GM12878 (cell line): ENCODE measurements around the gene URI1. TPM values are rescaled to one million over a fixed set of nuclear protein-coding genes. Genes with fewer than 3 reads are reported as not detected.

ENCODE experiments used
- ATF3 ChIP-seq: IDR thresholded peaks from 2 replicates; pipeline ENCODE4 v1.6.1; 2011; ENCODE audit warnings: low read depth, mild to moderate bottlenecking, low read length, moderate library complexity, borderline replicate concordance; ENCODE audit errors: extremely low read depth
- BCL11A ChIP-seq: IDR thresholded peaks from 2 replicates; pipeline ENCODE4 v1.6.1; 2011; ENCODE audit warnings: low read depth, low read length
- BCL3 ChIP-seq: IDR thresholded peaks from 2 replicates; pipeline ENCODE4 v1.6.1; 2011; ENCODE audit warnings: borderline replicate concordance, low read depth, mild to moderate bottlenecking, moderate library complexity, low read length; ENCODE audit not compliant: insufficient read depth, poor library complexity, severe bottlenecking
- BHLHE40 ChIP-seq, 2 experiments: fragments of 450-650 bp in 1 of 2; IDR thresholded peaks; 2 replicates each; pipeline ENCODE4 v1.6.1; 2011 to 2017; ENCODE audit warnings: low read depth in 2 of 2, borderline replicate concordance in 1 of 2, improper control_type of control experiment in 1 of 2, low read length in 1 of 2, mild to moderate bottlenecking in 1 of 2
- CEBPB ChIP-seq, 2 experiments: fragments of 150-350 bp in 1 of 2; IDR thresholded peaks; 2 replicates each; pipeline ENCODE4 v1.6.1; 2012 to 2014; ENCODE audit warnings: low read depth in 2 of 2, low read length in 2 of 2, borderline replicate concordance in 1 of 2, inconsistent platforms in 1 of 2
- FOXM1 ChIP-seq: IDR thresholded peaks from 2 replicates; pipeline ENCODE4 v1.6.1; 2012; ENCODE audit warnings: low read depth, mild to moderate bottlenecking, inconsistent platforms, low read length, moderate library complexity
- IRF4 ChIP-seq: IDR thresholded peaks from 2 replicates; pipeline ENCODE4 v1.6.1; 2011; ENCODE audit warnings: low read depth, low read length
- JUND ChIP-seq: IDR thresholded peaks from 2 replicates; pipeline ENCODE4 v1.6.1; 2012; ENCODE audit warnings: low read depth, mild to moderate bottlenecking, low read length, improper control_type of control experiment, moderate library complexity
- KLF5 ChIP-seq: fragments of 450-650 bp; IDR thresholded peaks from 2 replicates; pipeline ENCODE4 v1.6.1; 2014; ENCODE audit warnings: mild to moderate bottlenecking; ENCODE audit not compliant: partially characterized antibody
- MYB ChIP-seq: fragments of 150-350 bp; IDR thresholded peaks from 2 replicates; pipeline ENCODE4 v1.6.1; 2014; ENCODE audit warnings: mild to moderate bottlenecking, low read depth, low read length, borderline replicate concordance
- NFIC ChIP-seq: IDR thresholded peaks from 2 replicates; pipeline ENCODE4 v1.6.1; 2012; ENCODE audit warnings: low read depth, mild to moderate bottlenecking, inconsistent platforms, low read length, moderate library complexity
- NR2F1 ChIP-seq: fragments of 450-650 bp; conservative IDR thresholded peaks from 2 replicates; pipeline ENCODE4 v1.6.1; 2017; ENCODE audit warnings: mild to moderate bottlenecking
- NRF1 ChIP-seq: conservative IDR thresholded peaks from 2 replicates; pipeline ENCODE4 v1.6.1; 2011; ENCODE audit warnings: mild to moderate bottlenecking, low read depth, low read length, improper control_type of control experiment
- RB1 ChIP-seq: fragments of 450-650 bp; formaldehyde crosslinking; IDR thresholded peaks from 2 replicates; pipeline ENCODE4 v1.6.1; 2017; ENCODE audit warnings: mild to moderate bottlenecking, borderline replicate concordance
- RBBP5 ChIP-seq: fragments of 200-600 bp; sonication (generic); conservative IDR thresholded peaks from 2 replicates; pipeline ENCODE4 v1.6.1; 2016
- SKIL ChIP-seq: fragments of 450-650 bp; IDR thresholded peaks from 2 replicates; pipeline ENCODE4 v1.6.1; 2017; ENCODE audit warnings: mild to moderate bottlenecking, low read depth, inconsistent platforms; ENCODE audit not compliant: poor library complexity, severe bottlenecking
- USF1 ChIP-seq: IDR thresholded peaks from 2 replicates; pipeline ENCODE4 v1.6.1; 2011; ENCODE audit warnings: borderline replicate concordance, low read depth, mild to moderate bottlenecking, moderate library complexity, mixed read lengths, low read length; ENCODE audit not compliant: insufficient read depth; ENCODE audit errors: extremely low read length
- WRNIP1 ChIP-seq: IDR thresholded peaks from 2 replicates; pipeline ENCODE4 v1.6.1; 2011; ENCODE audit warnings: low read depth, low read length, improper control_type of control experiment, borderline replicate concordance
- polyA plus RNA-seq, 11 experiments: library from polyadenylated mRNA; depleted of rRNA in 4 of 11; unstranded in 6 of 11; stranded (reverse) in 5 of 11; fragments of >200 nt; fragmentation: Nextera tagmentation in 4 of 11; fragmentation: Illumina TruSeq in 1 of 11; extraction: Ambion mirVana in 4 of 11; extraction: Trizol in 1 of 11; gene quantifications; 1 replicate in 1 of 11; 2 replicates in 10 of 11; pipeline versions ENCODE4 v1.2.1 to v1.2.3, GENCODE V29; 2011 to 2016; ENCODE audit warnings: inconsistent platforms in 2 of 11, missing spikeins in 2 of 11, low read depth in 1 of 11
- total RNA-seq, 4 experiments: library from RNA; depleted of rRNA in 3 of 4; stranded (reverse); fragments of >200 nt in 3 of 4; fragmentation: Illumina TruSeq in 1 of 4; extraction: Trizol in 1 of 4; gene quantifications; 2 replicates each; pipeline versions ENCODE4 v1.2.1 to v1.2.3, GENCODE V29; 2013 to 2021
- TF ChIP-seq, protein P1 (sequence below): fragments of 450-650 bp; conservative IDR thresholded peaks from 2 replicates; pipeline ENCODE4 v1.6.1; 2017; ENCODE audit warnings: mild to moderate bottlenecking, moderate library complexity
- TF ChIP-seq, protein P2 (sequence below): fragments of 450-650 bp; IDR thresholded peaks from 2 replicates; pipeline ENCODE4 v1.6.1; 2017; ENCODE audit warnings: low read depth, mild to moderate bottlenecking, moderate library complexity

The URI1 gene
- total and polyA plus RNA-seq, 10 of the 15 experiments (the other 5 are each of a cell fraction or from before 2014, with no cell fraction given), result 15.2 to 94.2 (median 47.9) TPM

- TF ChIP-seq, protein P1, sequence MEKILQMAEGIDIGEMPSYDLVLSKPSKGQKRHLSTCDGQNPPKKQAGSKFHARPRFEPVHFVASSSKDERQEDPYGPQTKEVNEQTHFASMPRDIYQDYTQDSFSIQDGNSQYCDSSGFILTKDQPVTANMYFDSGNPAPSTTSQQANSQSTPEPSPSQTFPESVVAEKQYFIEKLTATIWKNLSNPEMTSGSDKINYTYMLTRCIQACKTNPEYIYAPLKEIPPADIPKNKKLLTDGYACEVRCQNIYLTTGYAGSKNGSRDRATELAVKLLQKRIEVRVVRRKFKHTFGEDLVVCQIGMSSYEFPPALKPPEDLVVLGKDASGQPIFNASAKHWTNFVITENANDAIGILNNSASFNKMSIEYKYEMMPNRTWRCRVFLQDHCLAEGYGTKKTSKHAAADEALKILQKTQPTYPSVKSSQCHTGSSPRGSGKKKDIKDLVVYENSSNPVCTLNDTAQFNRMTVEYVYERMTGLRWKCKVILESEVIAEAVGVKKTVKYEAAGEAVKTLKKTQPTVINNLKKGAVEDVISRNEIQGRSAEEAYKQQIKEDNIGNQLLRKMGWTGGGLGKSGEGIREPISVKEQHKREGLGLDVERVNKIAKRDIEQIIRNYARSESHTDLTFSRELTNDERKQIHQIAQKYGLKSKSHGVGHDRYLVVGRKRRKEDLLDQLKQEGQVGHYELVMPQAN, result no peak
- TF ChIP-seq RBBP5 (no peak), BCL3 (peak; percentile 38), BHLHE40 (IDR thresholded peaks at IDR 0.05; ENCODE audit: borderline replicate concordance in 1 of 2, low read depth in 2 of 2, low read length in 1 of 2) (peak; percentile 16 to 45; a peak in 1 of 4 replicates), NR2F1 (peak; percentile 70), MYB (no peak), BCL11A (peak; percentile 68), RB1 (no peak), IRF4 (peak; percentile 84), NFIC (peak; percentile 96), CEBPB (IDR thresholded peaks at IDR 0.05; ENCODE audit: borderline replicate concordance in 1 of 2, low read depth in 2 of 2, low read length in 2 of 2) (peak in 1 of 2 experiments; percentile 81; a peak in 2 of 4 replicates), FOXM1 (peak; percentile 90; the same call in 1 of the 2 replicates), USF1 (no peak), SKIL (peak; percentile 72), ATF3 (no peak), NRF1 (no peak), KLF5 (no peak), WRNIP1 (no peak), JUND (peak; percentile 90)
- TF ChIP-seq, protein P2, sequence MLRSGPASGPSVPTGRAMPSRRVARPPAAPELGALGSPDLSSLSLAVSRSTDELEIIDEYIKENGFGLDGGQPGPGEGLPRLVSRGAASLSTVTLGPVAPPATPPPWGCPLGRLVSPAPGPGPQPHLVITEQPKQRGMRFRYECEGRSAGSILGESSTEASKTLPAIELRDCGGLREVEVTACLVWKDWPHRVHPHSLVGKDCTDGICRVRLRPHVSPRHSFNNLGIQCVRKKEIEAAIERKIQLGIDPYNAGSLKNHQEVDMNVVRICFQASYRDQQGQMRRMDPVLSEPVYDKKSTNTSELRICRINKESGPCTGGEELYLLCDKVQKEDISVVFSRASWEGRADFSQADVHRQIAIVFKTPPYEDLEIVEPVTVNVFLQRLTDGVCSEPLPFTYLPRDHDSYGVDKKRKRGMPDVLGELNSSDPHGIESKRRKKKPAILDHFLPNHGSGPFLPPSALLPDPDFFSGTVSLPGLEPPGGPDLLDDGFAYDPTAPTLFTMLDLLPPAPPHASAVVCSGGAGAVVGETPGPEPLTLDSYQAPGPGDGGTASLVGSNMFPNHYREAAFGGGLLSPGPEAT, result peak; percentile 93
Observed at GRCh38 chr19:30029721-30030510, 87.9 kb downstream of the URI1 start (continued).
